IPS DF 4.7 (cell line): ENCODE measurements around the gene PLK1.
"Not testable (repeated sequence)": the region's sequence is repeated elsewhere in the genome, so short reads cannot be mapped to it uniquely, and the experiment has no call there.

Experiments
- DNase-seq: peaks from one replicate; pipeline ENCODE4 v3.0.0-alpha.2; 2013; ENCODE audit warnings: low spot score; ENCODE audit errors: extremely low read depth

Gene PLK1

GRCh38 chr16:23678430-23679273, at the start of gene PLK1:
TSS of gene PLK1 (plus strand) at chr16:23678889. CDS start at chr16:23678933, 44 bp downstream.
- DNase-seq: peak; percentile 66

- no peak for DNase-seq
These were observed 49.2 kb upstream of the PLK1 start for GRCh38 chr16:23629516-23629915.

- DNase-seq: not testable (repeated sequence)
These were observed 46.8 kb upstream of the PLK1 start for GRCh38 chr16:23631874-23632273.

- no peak for DNase-seq
These were observed 44.1 kb upstream of the PLK1 start for GRCh38 chr16:23634461-23635036.

GRCh38 chr16:23635958-23636357, 42.7 kb upstream of the PLK1 start:
- no peak for DNase-seq

GRCh38 chr16:23640615-23640930, 38.1 kb upstream of the PLK1 start:
- no peak for DNase-seq

- peak; percentile 72 for DNase-seq
These were observed 37.5 kb upstream of the PLK1 start, which contains the start of the genes DCTN5 and PALB2 for GRCh38 chr16:23640931-23641765. TSS of gene DCTN5 (plus strand) at chr16:23641466. CDS start at chr16:23641543, 77 bp downstream. TSS of gene PALB2 (minus strand) at chr16:23641310. CDS start at chr16:23641157, 153 bp downstream.

- DNase-seq: no peak
These were observed 36.4 kb upstream of the PLK1 start for GRCh38 chr16:23642246-23642774.

- no peak for DNase-seq
These were observed 27.8 kb upstream of the PLK1 start for GRCh38 chr16:23650674-23651416.

- no peak for DNase-seq
These were observed 26.7 kb upstream of the PLK1 start for GRCh38 chr16:23651943-23652468.

GRCh38 chr16:23663918-23664317, 14.8 kb upstream of the PLK1 start:
- no peak for DNase-seq

- no peak for DNase-seq
These were observed 11.9 kb upstream of the PLK1 start for GRCh38 chr16:23666571-23667354.

- DNase-seq: no peak
These were observed 11.4 kb upstream of the PLK1 start for GRCh38 chr16:23667355-23667659.

GRCh38 chr16:23668225-23668624, 10.5 kb upstream of the PLK1 start:
- DNase-seq: no peak

GRCh38 chr16:23668873-23669272, 9.8 kb upstream of the PLK1 start:
- no peak for DNase-seq

- no peak for DNase-seq
These were observed 8.4 kb upstream of the PLK1 start for GRCh38 chr16:23670137-23670776.

- no peak for DNase-seq
These were observed 4.6 kb upstream of the PLK1 start for GRCh38 chr16:23673971-23674614.

- no peak for DNase-seq
These were observed 1.7 kb upstream of the PLK1 start for GRCh38 chr16:23676924-23677480.
